OCI-LY1 (cell line): ENCODE measurements around the gene MYLK2.

Source experiments
- H2AFZ ChIP-seq: fragments of 200-600 bp; sonication (generic), shearing (Covaris generic); 2 replicates; pipeline ENCODE4 v1.6.0; 2014; ENCODE audit warnings: antibody characterized with exemption, mild to moderate bottlenecking, low read length
- H3F3A ChIP-seq: fragments of 200-600 bp; sonication (generic), shearing (Covaris generic); 2 replicates; pipeline ENCODE4 v1.6.0; 2014; ENCODE audit warnings: mild to moderate bottlenecking, antibody characterized with exemption, low read length, moderate library complexity; ENCODE audit not compliant: insufficient read depth
- H3K27ac ChIP-seq: fragments of 200-600 bp; sonication (generic); 2 replicates; pipeline ENCODE4 v1.5.1; 2014; ENCODE audit warnings: low read length, mixed run types, mild to moderate bottlenecking, low read depth; ENCODE audit not compliant: poor library complexity, severe bottlenecking
- H3K27me3 ChIP-seq: fragments of 200-600 bp; sonication (generic); 2 replicates; pipeline ENCODE4 v1.6.0; 2014; ENCODE audit warnings: antibody characterized with exemption, mild to moderate bottlenecking, low read length, moderate library complexity; ENCODE audit not compliant: insufficient read depth
- H3K36me3 ChIP-seq: fragments of 200-600 bp; sonication (generic); 2 replicates; pipeline ENCODE4 v1.6.1; 2014; ENCODE audit warnings: mild to moderate bottlenecking, antibody characterized with exemption, low read length, moderate library complexity, mixed read lengths; ENCODE audit not compliant: insufficient read depth
- H3K4me1 ChIP-seq: fragments of 200-600 bp; sonication (generic); 2 replicates; pipeline ENCODE4 v1.5.1; 2014; ENCODE audit warnings: mild to moderate bottlenecking, low read length, moderate library complexity; ENCODE audit not compliant: insufficient read depth, severe bottlenecking
- H3K4me2 ChIP-seq: fragments of 200-600 bp; sonication (generic), shearing (Covaris generic); 2 replicates; pipeline ENCODE4 v1.6.1; 2014; ENCODE audit warnings: low read length
- H3K4me3 ChIP-seq: fragments of 200-600 bp; sonication (generic); 2 replicates; pipeline ENCODE4 v1.5.1; 2014; ENCODE audit warnings: low read length, low read depth, mild to moderate bottlenecking, mixed read lengths; ENCODE audit not compliant: poor library complexity, severe bottlenecking
- H3K79me2 ChIP-seq: fragments of 200-600 bp; shearing (Covaris generic); 2 replicates; pipeline ENCODE4 v1.6.1; 2016; ENCODE audit warnings: mixed run types, low read length, mixed read lengths; ENCODE audit not compliant: insufficient read depth
- H3K9ac ChIP-seq: fragments of 200-600 bp; sonication (generic), shearing (Covaris generic); 2 replicates; pipeline ENCODE4 v1.6.1; 2014; ENCODE audit warnings: mild to moderate bottlenecking, low read length, mixed read lengths
- H3K9me2 ChIP-seq: fragments of 200-600 bp; sonication (generic), shearing (Covaris generic); 2 replicates; pipeline ENCODE4 v1.6.1; 2014; ENCODE audit warnings: low read depth, mild to moderate bottlenecking, low read length, mixed read lengths
- H3K9me3 ChIP-seq: fragments of 200-600 bp; shearing (Covaris generic); 2 replicates; pipeline ENCODE4 v1.6.1; 2014; ENCODE audit warnings: low read length, mixed read lengths
- H4K20me1 ChIP-seq: fragments of 200-600 bp; sonication (generic), shearing (Covaris generic); 2 replicates; pipeline ENCODE4 v1.6.0; 2016; ENCODE audit warnings: mild to moderate bottlenecking, low read length; ENCODE audit not compliant: insufficient read depth
- CTCF ChIP-seq: fragments of 200-600 bp; sonication (generic), shearing (Covaris generic); IDR thresholded peaks from 2 replicates; pipeline ENCODE4 v1.5.1; 2017; ENCODE audit warnings: mild to moderate bottlenecking, antibody characterized with exemption, low read length, moderate library complexity, mixed read lengths
- EZH2 ChIP-seq: fragments of 200-600 bp; sonication (generic), shearing (Covaris generic); IDR thresholded peaks from 2 replicates; pipeline ENCODE4 v1.8.0; 2017; ENCODE audit warnings: borderline replicate concordance, mixed run types, mild to moderate bottlenecking, antibody characterized with exemption, low read length, moderate library complexity, mixed read lengths

MYLK2 gene

GRCh38 chr20:31853481-31853880 is 34.3 kb downstream of the MYLK2 start:
- no peaks in the 10 kb centered on the region for H4K20me1 ChIP-seq
- no peaks in the 10 kb centered on the region for H3K79me2 ChIP-seq
- TF ChIP-seq EZH2 (no peak), CTCF (no peak)
- no peak overlapping the region for H3K4me3 ChIP-seq
- no peak overlapping the region for H3K27ac ChIP-seq
- no peak overlapping the region for H3K4me2 ChIP-seq
- no peaks in the 10 kb centered on the region for H3K36me3 ChIP-seq
- no peak overlapping the region for H2AFZ ChIP-seq
- H3K4me1 ChIP-seq, result no peaks in the 10 kb centered on the region
- H3K9ac ChIP-seq, result no peak overlapping the region
- H3K9me3 ChIP-seq, result no peaks in the 10 kb centered on the region
- peaks cover 5% of the 10 kb centered on the region; the same call in 1 of the 2 replicates for H3K27me3 ChIP-seq
- no peaks in the 10 kb centered on the region for H3K9me2 ChIP-seq
- H3F3A ChIP-seq, result no peaks in the 10 kb centered on the region

GRCh38 chr20:31856516-31856915 is 37.4 kb downstream of the MYLK2 start:
- no peak overlapping the region for H3K27ac ChIP-seq
- no peak overlapping the region for H2AFZ ChIP-seq
- H3F3A ChIP-seq, result no peaks in the 10 kb centered on the region
- no peaks in the 10 kb centered on the region for H4K20me1 ChIP-seq
- no peaks in the 10 kb centered on the region for H3K79me2 ChIP-seq
- H3K27me3 ChIP-seq, result peaks cover 4% of the 10 kb centered on the region; the same call in 1 of the 2 replicates
- no peak for TF ChIP-seq EZH2
- no peak for TF ChIP-seq CTCF
- H3K9ac ChIP-seq, result no peak overlapping the region
- H3K9me2 ChIP-seq, result no peaks in the 10 kb centered on the region
- H3K9me3 ChIP-seq, result no peaks in the 10 kb centered on the region
- no peaks in the 10 kb centered on the region for H3K36me3 ChIP-seq
- H3K4me3 ChIP-seq, result no peak overlapping the region
- peaks cover 9% of the 10 kb centered on the region for H3K4me1 ChIP-seq
- no peak overlapping the region for H3K4me2 ChIP-seq

- Histone ChIP-seq H3K27ac (no peak overlapping the region), H3K9me2 (no peaks in the 10 kb centered on the region), H2AFZ (no peak overlapping the region), H3K79me2 (no peaks in the 10 kb centered on the region), H3K4me1 (peaks cover 12% of the 10 kb centered on the region), H3K27me3 (peaks cover 4% of the 10 kb centered on the region; the same call in 1 of the 2 replicates), H4K20me1 (no peaks in the 10 kb centered on the region), H3K4me3 (no peak overlapping the region), H3K36me3 (no peaks in the 10 kb centered on the region), H3K9ac (no peak overlapping the region), H3K4me2 (no peak overlapping the region), H3F3A (no peaks in the 10 kb centered on the region), H3K9me3 (no peaks in the 10 kb centered on the region)
- no peak for TF ChIP-seq EZH2
- TF ChIP-seq CTCF, result no peak
Observed at GRCh38 chr20:31857861-31858759, 39.0 kb downstream of the MYLK2 start.
